PFSK-1 (cell line): Measurements from ENCODE around the gene PPP4R3B.

Source experiments
- FOXP2 ChIP-seq: optimal IDR thresholded peaks from 2 replicates; pipeline ENCODE3; 2011; ENCODE audit warnings: borderline replicate concordance, control low read depth, inconsistent platforms; ENCODE audit not compliant: insufficient read depth; ENCODE audit errors: extremely low read length, extremely low read depth
- POLR2AphosphoS5 ChIP-seq: IDR thresholded peaks from 2 replicates; pipeline ENCODE4 v1.6.1; 2012; ENCODE audit warnings: low read depth, mild to moderate bottlenecking, control low read depth, low read length, moderate library complexity
- REST ChIP-seq, 2 experiments: IDR thresholded peaks; 2 replicates each; pipeline versions ENCODE4 v1.6.1 to v1.8.0; 2011 to 2012; ENCODE audit warnings: low read depth in 2 of 2, low read length in 2 of 2, control low read depth in 1 of 2, inconsistent platforms in 1 of 2, mild to moderate bottlenecking in 1 of 2, moderate library complexity in 1 of 2; ENCODE audit not compliant: insufficient read depth in 1 of 2
- SIN3A ChIP-seq: IDR thresholded peaks from 2 replicates; pipeline ENCODE4 v1.6.1; 2012; ENCODE audit warnings: mild to moderate bottlenecking, low read length, moderate library complexity, borderline replicate concordance; ENCODE audit not compliant: insufficient read depth
- TAF1 ChIP-seq: IDR thresholded peaks from 2 replicates; pipeline ENCODE4 v1.6.1; 2012; ENCODE audit warnings: low read length, control low read depth, borderline replicate concordance; ENCODE audit not compliant: insufficient read depth

DNA sequence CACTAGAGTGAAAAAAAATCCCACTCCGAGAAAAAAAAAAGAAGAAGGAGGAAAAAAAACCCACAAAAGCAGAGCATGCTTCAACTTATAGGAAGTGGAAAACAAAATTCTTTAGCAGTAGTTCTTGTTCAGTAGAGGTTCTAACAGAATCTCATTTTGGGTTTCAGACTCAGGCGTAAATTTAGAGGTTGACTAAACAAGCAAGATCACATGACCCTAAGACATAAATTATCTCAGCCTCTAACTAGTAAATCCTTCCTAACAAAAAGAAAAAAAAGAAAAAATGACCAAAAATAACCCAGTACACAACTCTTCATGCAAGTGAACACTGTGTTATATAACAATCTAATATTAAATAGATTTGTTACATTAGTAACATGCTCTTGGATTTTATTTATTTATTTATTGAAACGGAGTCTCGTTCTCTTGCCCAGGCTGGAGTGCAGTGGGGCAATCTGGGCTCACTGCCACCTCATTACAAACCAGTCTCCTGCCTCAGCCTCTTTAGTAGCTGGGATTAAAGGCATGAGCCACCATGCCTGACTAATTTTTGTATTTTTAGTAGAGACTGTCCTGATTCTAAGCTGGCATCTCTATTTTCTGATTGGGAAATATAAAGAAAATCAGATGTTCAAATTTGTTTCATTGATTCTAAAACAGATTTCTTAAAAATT is 35.4 kb downstream of the PPP4R3B start:
- TF ChIP-seq POLR2AphosphoS5 (no peak), TAF1 (no peak), REST (IDR thresholded peaks at IDR 0.05; ENCODE audit: insufficient read depth in 1 of 2, low read depth in 2 of 2, low read length in 2 of 2) (no peak), SIN3A (no peak), FOXP2 (no peak)
